Right ventricle myocardium superior (tissue), 1 donor: ENCODE measurements around the gene DIS3L2. TPM values are rescaled to one million over a fixed set of nuclear protein-coding genes. Genes with fewer than 3 reads are reported as not detected.

Experiments
- ATAC-seq: fragments of 200-7000 bp; cut with Tn5 transposase; one replicate; pipeline ENCODE4 v1.9.1; 2020; ENCODE audit warnings: mild to moderate bottlenecking; ENCODE audit not compliant: poor library complexity
- DNase-seq: peaks from one replicate; pipeline ENCODE4 v3.0.0-alpha.2; 2020
- intact Hi-C: fragments of 100-400 bp; cut with DNase I; formaldehyde crosslinking; loops from one replicate; pipeline ENCODE4 v1.11.2; 2022
- long read RNA-seq: library from polyadenylated mRNA; unstranded; transcript quantifications from one replicate; pipeline ENCODE4 v2.0.0, GENCODE V29; 2021
- total RNA-seq: library from RNA; stranded (reverse); fragmentation: NEBNext Ultra II Directional; extraction: Animal tissue kit (Norgen Biotek cat#: 25700); gene quantifications from one replicate; pipeline ENCODE4 v1.2.1, GENCODE V29; 2021
- donor health status: DM: no; HTN: yes; CAD: no; lungs with severe emphysema.

Gene DIS3L2
- 17.6 TPM for total RNA-seq
- long read RNA-seq, partial matches to known transcripts = 6 of 13 reads
- long read RNA-seq, other reads (novel, unspliced or antisense) = 4 of 13 reads

GRCh38 chr2:231961349-231962166 lies at the start of gene DIS3L2:
Gene DIS3L2, plus strand, starts transcription at chr2:231961713. Its CDS starts 53,215 bp downstream, at chr2:232014928.
- DNase-seq (peak; percentile 92), ATAC-seq (peak; percentile 99)
- intact Hi-C loops = no loop called here

GRCh38 chr2:231914077-231914690 lies 47.3 kb upstream of the DIS3L2 start:
- ATAC-seq (no peak), DNase-seq (peak; percentile 33)
- intact Hi-C loops = no loop called here

GRCh38 chr2:231917280-231918066 lies 44.0 kb upstream of the DIS3L2 start:
- intact Hi-C loops = no loop called here
- DNase-seq (peak; percentile 62), ATAC-seq (peak; percentile 74)

GRCh38 chr2:231918501-231919330 lies 42.8 kb upstream of the DIS3L2 start:
- DNase-seq (peak; percentile 26), ATAC-seq (no peak)
- intact Hi-C loops = no loop called here

GRCh38 chr2:231919341-231920035 lies 42.0 kb upstream of the DIS3L2 start:
- DNase-seq (peak; percentile 35), ATAC-seq (no peak)
- intact Hi-C loops = no loop called here

GRCh38 chr2:231920366-231920765 lies 41.1 kb upstream of the DIS3L2 start:
- intact Hi-C loops = no loop called here
- DNase-seq (peak; percentile 13), ATAC-seq (no peak)

GRCh38 chr2:231920795-231921194 lies 40.7 kb upstream of the DIS3L2 start:
- ATAC-seq (no peak), DNase-seq (no peak)
- intact Hi-C loops = no loop called here

GRCh38 chr2:231922311-231923009 lies 39.1 kb upstream of the DIS3L2 start:
- DNase-seq (no peak), ATAC-seq (no peak)
- intact Hi-C loops = no loop called here

- intact Hi-C loops = no loop called here
- no peak for ATAC-seq
- DNase-seq = no peak
These were observed 38.5 kb upstream of the DIS3L2 start for GRCh38 chr2:231923010-231923344.

- intact Hi-C loops = loop anchor here (2.0 kb wide), 1 partner anchor 17 kb away; no protein-coding TSS in a partner anchor
- DNase-seq = no peak
- no peak for ATAC-seq
These were observed 37.3 kb upstream of the DIS3L2 start for GRCh38 chr2:231923951-231924888.

- ATAC-seq (no peak), DNase-seq (no peak)
- intact Hi-C loops = loop anchor here (2.0 to 5.0 kb wide), 2 partner anchors 18 to 217 kb away; no protein-coding TSS in a partner anchor
These were observed 36.6 kb upstream of the DIS3L2 start for GRCh38 chr2:231924889-231925275.

- DNase-seq (peak; percentile 92), ATAC-seq (peak; percentile 89)
- intact Hi-C loops = loop anchor here (2.0 to 5.0 kb wide), 2 partner anchors 19 to 217 kb away; no protein-coding TSS in a partner anchor
These were observed 36.0 kb upstream of the DIS3L2 start for GRCh38 chr2:231925303-231926179.

- ATAC-seq = peak; percentile 72
- intact Hi-C loops = loop anchor here (5.0 kb wide), 1 partner anchor 216 kb away; no protein-coding TSS in a partner anchor
These were observed 35.3 kb upstream of the DIS3L2 start, which contains the start of gene NPPC for GRCh38 chr2:231926180-231926741. Gene NPPC, minus strand, starts transcription at chr2:231926396. Its CDS starts 147 bp downstream, at chr2:231926249.

GRCh38 chr2:231926761-231927565 lies 34.5 kb upstream of the DIS3L2 start:
- no peak for ATAC-seq
- intact Hi-C loops = loop anchor here (5.0 kb wide), 1 partner anchor 215 kb away; no protein-coding TSS in a partner anchor
- no peak for DNase-seq

More at GRCh38 chr2:231926180-231926741, 35.3 kb upstream of the DIS3L2 start, which contains the start of gene NPPC:
- peak; percentile 78 for DNase-seq
